Gastroesophageal sphincter (tissue), 4 donors: ENCODE results near the gene SPINK2. TPM values are rescaled to one million over a fixed set of nuclear protein-coding genes. Genes with fewer than 3 reads are reported as not detected.

Experiments
- ATAC-seq: fragments of 150-250 bp; one replicate; pipeline ENCODE4 v1.9.1; 2016; ENCODE audit warnings: mild to moderate bottlenecking, moderate library complexity
- H3K27ac ChIP-seq, 4 donors: fragments of 200-600 bp; sonication (generic) in 3 of 4; 1 replicate in 3 of 4; 2 replicates in 1 of 4; pipeline ENCODE4 v1.5.1; 2016 to 2019
- H3K27me3 ChIP-seq: fragments of 200-600 bp; sonication (generic); one replicate; pipeline ENCODE4 v1.5.1; 2019
- H3K36me3 ChIP-seq, 2 donors: fragments of 200-600 bp; sonication (generic); one replicate each; pipeline ENCODE4 v1.5.1; 2019; ENCODE audit warnings: control low read depth in 1 of 2
- H3K4me1 ChIP-seq, 3 donors: fragments of 200-600 bp; sonication (generic); 1 replicate in 2 of 3; 2 replicates in 1 of 3; pipeline ENCODE4 v1.5.1; 2016 to 2019; ENCODE audit warnings: control low read depth in 2 of 3
- H3K4me3 ChIP-seq, 2 donors: fragments of 200-600 bp; sonication (generic); one replicate each; pipeline ENCODE4 v1.5.1; 2019; ENCODE audit warnings: mild to moderate bottlenecking in 1 of 2, moderate library complexity in 1 of 2
- H3K9me3 ChIP-seq, 3 donors: fragments of 200-600 bp; sonication (generic); one replicate each; pipeline ENCODE4 v1.5.1; 2017 to 2019; ENCODE audit warnings: control low read depth in 2 of 3
- EP300 ChIP-seq: sonication (generic); formaldehyde crosslinking; IDR thresholded peaks from one replicate; pipeline ENCODE4 v1.6.1; 2017; ENCODE audit warnings: antibody characterized with exemption, mild to moderate bottlenecking
- POLR2A ChIP-seq, 2 donors: fragments of 450-650 bp; IDR thresholded peaks; one replicate each; pipeline ENCODE4 v1.6.1; 2017; ENCODE audit warnings: antibody characterized with exemption in 2 of 2, mild to moderate bottlenecking in 2 of 2, moderate library complexity in 1 of 2
- POLR2AphosphoS5 ChIP-seq: sonication (generic); formaldehyde crosslinking; IDR thresholded peaks from one replicate; pipeline ENCODE4 v1.6.1; 2017; ENCODE audit warnings: antibody characterized with exemption
- WGBS, 2 donors: methylation state at CpG; one replicate each; pipeline ENCODE4 v1.1.5; 2018; ENCODE audit warnings: low coverage in 1 of 2; 5-methylcytosine and 5-hydroxymethylcytosine counted together
- total RNA-seq, 4 donors: library from RNA; depleted of rRNA; stranded (reverse); fragments of >200 nt; gene quantifications; one replicate each; pipeline ENCODE4 v1.1.0, GENCODE V29; 2016
- TF ChIP-seq, protein P1 (sequence below), 4 experiments: fragments of 200-600 bp in 2 of 4; fragments of 450-650 bp in 2 of 4; sonication (generic) in 1 of 4; IDR thresholded peaks; one replicate each; pipeline ENCODE4 v1.5.1; 2017 to 2019; ENCODE audit warnings: antibody characterized with exemption in 4 of 4, mild to moderate bottlenecking in 2 of 4, moderate library complexity in 2 of 4

SPINK2 gene
- total RNA-seq, 4 donors from 2014 or later, result not detected

DNA sequence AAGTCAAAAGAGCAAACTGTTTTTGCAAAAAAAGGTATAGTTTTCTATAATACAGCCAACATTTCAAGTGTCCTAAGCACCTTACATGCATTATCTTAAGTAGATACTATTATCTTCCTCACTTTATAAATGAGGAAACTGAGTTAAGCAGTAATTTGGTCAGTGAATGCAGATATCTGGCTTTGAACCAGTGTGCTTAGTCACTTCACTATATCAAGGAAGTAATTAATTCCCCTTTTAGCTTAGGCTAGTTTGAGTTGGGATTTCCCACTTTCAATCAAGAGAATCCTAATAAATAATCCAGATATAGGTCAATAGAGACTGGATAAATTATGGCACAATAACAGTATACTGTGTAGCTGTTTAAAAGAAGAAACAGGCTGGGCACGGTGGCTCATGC, 14.8 kb downstream of the SPINK2 start:
- Histone ChIP-seq H3K27me3 (no peaks in the 10 kb centered on the region), H3K4me3 (no peak overlapping the region), H3K36me3 (no peaks in the 10 kb centered on the region), H3K4me1 (no peaks in the 10 kb centered on the region), H3K9me3 (no peaks in the 10 kb centered on the region), H3K27ac (no peak overlapping the region)
- TF ChIP-seq POLR2AphosphoS5 (no peak), EP300 (no peak), POLR2A (IDR thresholded peaks at IDR 0.05) (no peak)
- TF ChIP-seq, protein P1, sequence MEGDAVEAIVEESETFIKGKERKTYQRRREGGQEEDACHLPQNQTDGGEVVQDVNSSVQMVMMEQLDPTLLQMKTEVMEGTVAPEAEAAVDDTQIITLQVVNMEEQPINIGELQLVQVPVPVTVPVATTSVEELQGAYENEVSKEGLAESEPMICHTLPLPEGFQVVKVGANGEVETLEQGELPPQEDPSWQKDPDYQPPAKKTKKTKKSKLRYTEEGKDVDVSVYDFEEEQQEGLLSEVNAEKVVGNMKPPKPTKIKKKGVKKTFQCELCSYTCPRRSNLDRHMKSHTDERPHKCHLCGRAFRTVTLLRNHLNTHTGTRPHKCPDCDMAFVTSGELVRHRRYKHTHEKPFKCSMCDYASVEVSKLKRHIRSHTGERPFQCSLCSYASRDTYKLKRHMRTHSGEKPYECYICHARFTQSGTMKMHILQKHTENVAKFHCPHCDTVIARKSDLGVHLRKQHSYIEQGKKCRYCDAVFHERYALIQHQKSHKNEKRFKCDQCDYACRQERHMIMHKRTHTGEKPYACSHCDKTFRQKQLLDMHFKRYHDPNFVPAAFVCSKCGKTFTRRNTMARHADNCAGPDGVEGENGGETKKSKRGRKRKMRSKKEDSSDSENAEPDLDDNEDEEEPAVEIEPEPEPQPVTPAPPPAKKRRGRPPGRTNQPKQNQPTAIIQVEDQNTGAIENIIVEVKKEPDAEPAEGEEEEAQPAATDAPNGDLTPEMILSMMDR (IDR thresholded peaks at IDR 0.05), result no peak
- WGBS, 2 donors, result 71 to 78% methylated on average over 1 of the region's 1 CpG
- ATAC-seq, result no peak

DNA sequence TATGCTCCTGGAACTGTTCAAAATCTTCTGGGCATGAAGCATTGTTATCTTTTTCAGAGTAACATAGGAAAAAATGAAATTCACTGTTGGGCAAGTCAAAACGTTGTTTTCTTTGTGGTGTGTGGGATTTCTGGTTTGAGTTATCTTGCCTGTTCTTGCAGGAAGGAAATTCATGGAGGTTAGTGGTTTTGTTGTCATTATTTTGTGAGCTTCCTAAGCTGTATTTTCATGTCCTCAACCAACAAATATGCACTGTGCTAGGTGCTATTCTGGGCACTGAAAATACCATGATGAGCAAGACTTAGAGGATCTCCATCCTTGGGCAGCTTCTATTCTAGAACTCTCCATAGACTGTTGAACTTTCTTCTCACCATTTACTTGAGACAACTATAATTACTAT, 16.9 kb downstream of the SPINK2 start:
- H3K4me3 ChIP-seq, result no peak overlapping the region
- ATAC-seq, result no peak
- TF ChIP-seq, protein P1 (IDR thresholded peaks at IDR 0.05), result no peak
- no peak for TF ChIP-seq EP300
- no peak for TF ChIP-seq POLR2A (IDR thresholded peaks at IDR 0.05)
- no peak for TF ChIP-seq POLR2AphosphoS5
- H3K4me1 ChIP-seq, result peaks cover 0 to 1% (median 0%) of the 10 kb centered on the region in 3 donors
- no peaks in the 10 kb centered on the region for H3K9me3 ChIP-seq
- H3K27me3 ChIP-seq, result no peaks in the 10 kb centered on the region
- no peak overlapping the region for H3K27ac ChIP-seq
- WGBS, 2 donors, result 50 to 59% methylated on average over 1 of the region's 1 CpG
- H3K36me3 ChIP-seq, result no peaks in the 10 kb centered on the region

DNA sequence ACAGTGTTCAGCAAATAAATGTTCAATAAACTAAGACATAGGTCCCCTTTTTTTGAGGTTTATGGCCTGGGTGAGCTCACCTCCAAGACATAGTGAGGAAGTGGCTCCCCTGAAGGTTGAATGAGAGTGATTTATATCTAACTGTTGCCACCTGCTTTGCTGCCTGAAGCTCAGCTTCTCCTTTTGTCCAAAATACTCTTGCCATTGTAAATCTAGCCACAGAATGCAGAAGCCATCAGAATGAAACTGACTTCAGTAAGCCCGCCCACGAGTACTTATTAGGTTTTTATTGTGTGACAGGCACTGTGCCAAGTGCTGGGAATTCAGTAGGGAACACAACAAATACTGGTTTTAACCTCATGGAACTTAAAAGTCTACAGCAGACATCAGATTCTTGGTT, 18.0 kb downstream of the SPINK2 start:
- Histone ChIP-seq H3K4me3 (no peak overlapping the region), H3K27me3 (no peaks in the 10 kb centered on the region), H3K36me3 (no peaks in the 10 kb centered on the region), H3K27ac (no peak overlapping the region), H3K9me3 (no peaks in the 10 kb centered on the region), H3K4me1 (peaks cover 0 to 12% (median 0%) of the 10 kb centered on the region in 3 donors)
- ATAC-seq, result no peak
- 8 to 47% methylated on average over 2 of the region's 2 CpGs for WGBS, 2 donors
- TF ChIP-seq, protein P1 (IDR thresholded peaks at IDR 0.05), result no peak
- TF ChIP-seq EP300 (no peak), POLR2A (IDR thresholded peaks at IDR 0.05) (no peak), POLR2AphosphoS5 (no peak)

DNA sequence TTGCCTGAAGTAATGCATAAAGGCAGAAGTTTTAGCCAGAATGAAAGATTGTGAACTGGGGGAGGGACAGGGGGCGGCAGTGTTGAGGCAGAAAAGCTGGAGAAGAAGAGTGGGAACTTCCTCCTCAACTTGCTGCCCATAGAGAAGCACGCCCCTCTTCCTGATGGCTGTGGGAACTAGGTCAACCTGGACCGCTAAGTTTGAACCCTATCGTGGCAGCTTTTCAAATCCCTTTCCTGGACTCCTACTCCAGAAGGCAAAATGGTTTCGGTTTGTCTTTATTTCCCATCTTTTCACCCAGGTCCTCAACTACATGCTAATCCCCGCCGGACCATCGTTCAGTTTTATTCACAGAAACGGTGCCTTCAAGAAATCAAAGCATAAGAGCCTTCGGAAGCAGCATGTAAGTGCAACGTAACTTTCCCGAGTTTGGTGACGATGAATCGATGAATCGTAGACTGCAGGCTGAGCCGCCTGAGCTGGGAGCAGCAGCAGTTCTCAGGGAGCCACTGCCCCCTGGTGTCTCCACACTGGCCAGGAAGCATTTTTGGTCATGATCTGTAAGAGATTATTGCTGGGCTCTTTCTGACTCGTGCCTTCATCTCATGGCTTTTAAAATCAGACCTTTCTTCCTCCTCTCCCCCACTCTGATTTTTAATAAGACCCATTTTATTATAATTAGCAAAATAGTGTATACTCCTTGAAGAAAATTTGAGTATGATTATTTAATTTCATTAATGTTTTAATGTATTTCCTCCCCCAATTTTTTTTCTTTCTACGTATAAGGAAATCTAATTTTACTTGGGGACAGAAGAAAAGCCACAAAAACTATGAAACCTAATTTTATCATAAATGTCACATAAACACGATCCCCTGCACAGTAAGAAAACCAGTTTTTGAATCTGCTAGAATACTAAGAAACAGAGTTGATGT, 21.4 kb downstream of the SPINK2 start:
- Histone ChIP-seq H3K27me3 (no peaks in the 10 kb centered on the region), H3K9me3 (no peaks in the 10 kb centered on the region), H3K4me1 (peaks cover 0 to 13% (median 0%) of the 10 kb centered on the region in 3 donors), H3K4me3 (peak overlapping the region; percentile 54 to 79), H3K27ac (peak overlapping the region; percentile 43 to 80 (median 72)), H3K36me3 (no peaks in the 10 kb centered on the region)
- 8 to 12% methylated on average over 6 to 12 of the region's 19 CpGs for WGBS, 2 donors
- peak; percentile 94 for ATAC-seq
- TF ChIP-seq, protein P1 (IDR thresholded peaks at IDR 0.05), result peak; percentile 66 to 86 (median 80)
- TF ChIP-seq POLR2A (IDR thresholded peaks at IDR 0.05) (no peak), POLR2AphosphoS5 (no peak)
